Activated naive CD4-positive, alpha-beta T cell treated with anti-CD3 and anti-CD28 coated beads for 36 hours (primary cell): ENCODE data around the gene PPTC7. TPM values are rescaled to one million over a fixed set of nuclear protein-coding genes. Genes with fewer than 3 reads are reported as not detected.
"Not testable (repeated sequence)": the region's sequence is repeated elsewhere in the genome, so short reads cannot be mapped to it uniquely, and the experiment has no call there.

Source experiments
- CTCF ChIA-PET: fragments of 350-600 bp; sonication (Branson Sonifier 250); formaldehyde crosslinking; loops from one replicate; lab custom pipeline; 2021; ENCODE audit warnings: antibody characterized with exemption; lab: Charles Lee
- DNase-seq: peaks from one replicate; pipeline ENCODE4 v3.0.0-alpha.2; 2020
- H3K27ac Mint-ChIP-seq: one replicate; pipeline ENCODE4 v1.8.0; 2021; ENCODE audit warnings: mild to moderate bottlenecking, mixed read lengths
- H3K27me3 Mint-ChIP-seq: one replicate; pipeline ENCODE4 v1.8.0; 2021; ENCODE audit warnings: low read depth, mixed read lengths
- H3K36me3 Mint-ChIP-seq: one replicate; pipeline ENCODE4 v1.8.0; 2021; ENCODE audit warnings: low read depth, mixed read lengths
- H3K4me1 Mint-ChIP-seq: one replicate; pipeline ENCODE4 v1.8.0; 2021; ENCODE audit warnings: low read depth, mixed read lengths
- H3K4me3 Mint-ChIP-seq: one replicate; pipeline ENCODE4 v1.8.0; 2021; ENCODE audit warnings: mild to moderate bottlenecking, moderate library complexity, mixed read lengths
- H3K9me3 Mint-ChIP-seq: one replicate; pipeline ENCODE4 v1.8.0; 2021; ENCODE audit warnings: mixed read lengths
- intact Hi-C: fragments of 100-400 bp; cut with micrococcal nuclease; formaldehyde crosslinking; loops from one replicate; pipeline ENCODE4 v1.15.1; 2023
- total RNA-seq, 2 experiments: library from RNA; stranded (reverse); gene quantifications; one replicate each; pipeline ENCODE4 v1.2.3, GENCODE V29; 2021

Gene PPTC7
- total RNA-seq, 2 experiments from 2014 or later: 41.1 to 43.2 TPM

GRCh38 chr12:110582276-110583136, 612 bp downstream of the PPTC7 start:
- CTCF ChIA-PET: interaction anchor here (1.6 kb wide), 1 partner anchor 12 kb away, joined by 6 read pairs; no protein-coding TSS in a partner anchor

DNA sequence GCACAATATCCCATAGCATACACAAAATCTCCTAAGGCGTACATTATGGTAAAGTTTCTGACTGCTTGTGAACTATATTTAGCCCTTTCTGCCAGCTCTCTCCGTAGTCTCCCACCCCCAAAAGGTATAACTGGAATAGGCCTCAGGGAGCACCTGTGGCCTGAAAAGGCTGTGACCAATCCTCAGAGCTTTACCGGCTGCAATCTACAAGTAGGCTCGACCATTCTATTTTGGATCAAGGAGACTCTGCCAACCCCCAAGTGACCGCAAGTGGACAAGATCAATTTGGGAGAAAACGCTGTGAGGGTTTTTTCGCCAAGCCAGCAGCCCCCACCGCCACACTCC, 1.2 kb downstream of the PPTC7 start:
- intact Hi-C loops: loop anchor here (5.0 to 10.0 kb wide), 3 partner anchors 300 to 1950 kb away; partner anchors contain the start of genes ATP2A2 and SELPLG
- peaks cover 18% of the 10 kb centered on the region for H3K36me3 Mint-ChIP-seq
- no peaks in the 10 kb centered on the region for H3K9me3 Mint-ChIP-seq
- peak overlapping the region; percentile 98 for H3K27ac Mint-ChIP-seq
- DNase-seq: no peak
- H3K4me3 Mint-ChIP-seq: peak overlapping the region; percentile 90
- no peaks in the 10 kb centered on the region for H3K27me3 Mint-ChIP-seq
- CTCF ChIA-PET: interaction anchor here (1.6 to 1.9 kb wide), 3 partner anchors 13 to 19 kb away, joined by 6 to 7 read pairs (median 6); no protein-coding TSS in a partner anchor
- peaks cover 70% of the 10 kb centered on the region for H3K4me1 Mint-ChIP-seq

More at GRCh38 chr12:110582276-110583136, 612 bp downstream of the PPTC7 start:
- Mint-ChIP-seq H3K9me3 (no peaks in the 10 kb centered on the region), H3K4me1 (peaks cover 66% of the 10 kb centered on the region), H3K27me3 (no peaks in the 10 kb centered on the region), H3K27ac (peak overlapping the region; percentile 98), H3K36me3 (peaks cover 18% of the 10 kb centered on the region), H3K4me3 (peak overlapping the region; percentile 90)
- intact Hi-C loops: loop anchor here (1.0 to 10.0 kb wide), 7 partner anchors 20 to 1950 kb away; partner anchors contain the start of genes ATP2A2, FAM216A, GPN3 and RAD9B
- peak; percentile 88 for DNase-seq

DNA sequence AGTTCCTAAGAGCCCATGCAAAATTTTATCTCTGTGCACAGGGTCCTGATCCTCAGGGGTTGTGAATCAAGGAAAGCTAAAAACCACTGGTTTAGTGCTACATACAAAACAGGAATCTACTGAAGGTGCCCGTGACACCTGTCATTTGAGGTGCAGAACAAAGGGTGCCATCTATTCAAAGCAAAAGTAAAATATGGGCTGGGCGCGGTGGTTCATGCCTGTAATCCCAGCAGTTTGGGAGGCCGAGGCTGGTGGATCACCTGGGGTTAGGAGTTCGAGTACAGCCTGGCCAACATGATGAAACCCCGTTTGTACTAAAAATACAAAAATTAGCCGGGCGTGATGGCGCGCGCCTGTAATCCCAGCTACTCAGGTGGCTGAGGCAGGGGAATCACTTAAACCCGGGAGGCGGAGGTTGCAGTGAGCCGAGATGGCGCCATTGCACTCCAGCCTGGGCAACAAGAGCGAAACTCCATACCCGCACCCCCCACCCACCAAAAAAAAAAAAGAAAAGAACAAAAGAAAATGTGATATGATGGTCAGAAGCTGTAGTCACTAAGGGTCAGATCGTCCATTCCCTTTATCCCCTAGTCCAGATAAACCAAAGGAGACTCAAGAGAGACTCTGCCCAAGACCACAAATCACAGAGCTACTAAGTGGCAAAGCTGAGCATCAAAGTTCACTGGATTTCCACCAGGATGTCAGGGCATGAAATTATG, 3.4 kb downstream of the PPTC7 start:
- intact Hi-C loops: loop anchor here (2.0 to 10.0 kb wide), 8 partner anchors 161 to 1947 kb away; partner anchors contain the start of genes ATP2A2, SELPLG and SH2B3
- H3K4me3 Mint-ChIP-seq: peak overlapping the region; percentile 90
- DNase-seq: peak; percentile 59
- peak overlapping the region; percentile 98 for H3K27ac Mint-ChIP-seq
- H3K27me3 Mint-ChIP-seq: no peaks in the 10 kb centered on the region
- peaks cover 19% of the 10 kb centered on the region for H3K36me3 Mint-ChIP-seq
- peaks cover 77% of the 10 kb centered on the region for H3K4me1 Mint-ChIP-seq
- CTCF ChIA-PET: interaction anchor here (0.6 to 2.6 kb wide), 8 partner anchors 16 to 67 kb away, joined by 3 to 12 read pairs (median 5); no protein-coding TSS in a partner anchor
- H3K9me3 Mint-ChIP-seq: no peaks in the 10 kb centered on the region

GRCh38 chr12:110578694-110579534, 4.2 kb downstream of the PPTC7 start:
- peak overlapping the region; percentile 98 for H3K27ac Mint-ChIP-seq
- H3K4me3 Mint-ChIP-seq: peak overlapping the region; percentile 90
- intact Hi-C loops: loop anchor here (1.0 to 5.0 kb wide), 12 partner anchors 12 to 853 kb away; partner anchors contain the start of genes FAM216A, GPN3, RAD9B and SH2B3
- DNase-seq: no peak
- peaks cover 19% of the 10 kb centered on the region for H3K36me3 Mint-ChIP-seq
- peaks cover 76% of the 10 kb centered on the region for H3K4me1 Mint-ChIP-seq
- CTCF ChIA-PET: interaction anchor here (0.6 to 2.6 kb wide), 4 partner anchors 23 to 66 kb away, joined by 3 to 12 read pairs (median 8); no protein-coding TSS in a partner anchor
- H3K9me3 Mint-ChIP-seq: no peaks in the 10 kb centered on the region
- H3K27me3 Mint-ChIP-seq: no peaks in the 10 kb centered on the region

DNA sequence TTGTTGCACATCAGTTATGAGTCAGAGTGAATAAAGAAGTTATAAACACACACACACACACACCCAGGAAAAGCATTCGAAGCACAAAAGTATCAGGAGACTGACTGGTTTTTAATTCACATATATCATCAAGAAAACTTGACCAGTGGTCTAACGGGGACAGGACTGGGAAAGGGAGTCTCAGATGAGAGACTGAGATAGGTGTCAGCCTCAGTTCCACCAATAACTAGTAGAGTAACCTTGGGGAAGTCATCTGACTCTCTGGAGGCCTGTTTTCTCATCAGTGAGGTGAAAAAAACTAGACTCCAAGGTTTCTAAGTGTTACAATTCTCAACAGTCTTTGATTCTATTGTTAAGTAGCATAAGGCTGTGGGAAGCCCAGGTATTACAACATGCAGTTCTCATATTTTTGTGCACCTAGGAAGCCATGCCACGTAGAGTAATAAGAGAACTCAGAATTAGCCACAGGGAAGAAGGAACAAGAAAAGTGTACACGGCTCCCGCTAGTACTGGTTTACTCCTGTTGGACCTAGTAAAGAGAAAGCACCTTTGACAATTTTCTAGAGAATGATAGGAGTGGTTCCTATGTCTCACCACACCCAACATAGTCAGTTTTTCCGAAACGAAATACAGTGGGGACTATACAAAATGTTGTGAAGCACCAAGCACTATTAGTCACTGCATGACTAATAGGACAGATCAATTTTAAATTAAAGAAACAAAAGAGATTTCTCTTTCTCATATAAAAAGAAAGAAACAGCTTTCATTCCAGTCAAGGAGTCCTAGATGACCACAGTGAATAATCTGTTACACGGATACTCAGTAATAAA, 5.0 kb downstream of the PPTC7 start:
- DNase-seq: peak; percentile 72
- Mint-ChIP-seq H3K27ac (peak overlapping the region; percentile 98), H3K27me3 (no peaks in the 10 kb centered on the region), H3K4me3 (peak overlapping the region; percentile 90), H3K36me3 (peaks cover 23% of the 10 kb centered on the region), H3K4me1 (peaks cover 74% of the 10 kb centered on the region), H3K9me3 (no peaks in the 10 kb centered on the region)
- intact Hi-C loops: loop anchor here (1.0 to 5.0 kb wide), 14 partner anchors 7 to 854 kb away; partner anchors contain the start of genes FAM216A, GIT2, GPN3 and RAD9B
- CTCF ChIA-PET: interaction anchor here (0.6 to 2.6 kb wide), 3 partner anchors 24 to 65 kb away, joined by 3 to 12 read pairs (median 12); no protein-coding TSS in a partner anchor

GRCh38 chr12:110576504-110576903, 6.6 kb downstream of the PPTC7 start:
- Mint-ChIP-seq H3K27ac (peak overlapping the region; percentile 98), H3K27me3 (no peaks in the 10 kb centered on the region), H3K4me1 (peaks cover 84% of the 10 kb centered on the region), H3K9me3 (peaks cover 8% of the 10 kb centered on the region), H3K4me3 (peak overlapping the region; percentile 16), H3K36me3 (peaks cover 25% of the 10 kb centered on the region)
- intact Hi-C loops: loop anchor here (5.0 kb wide), 2 partner anchors 831 to 856 kb away; partner anchors contain the start of gene SH2B3
- CTCF ChIA-PET: interaction anchor here (1.1 to 2.9 kb wide), 2 partner anchors 24 to 25 kb away, joined by 3 to 20 read pairs; no protein-coding TSS in a partner anchor
- no peak for DNase-seq

DNA sequence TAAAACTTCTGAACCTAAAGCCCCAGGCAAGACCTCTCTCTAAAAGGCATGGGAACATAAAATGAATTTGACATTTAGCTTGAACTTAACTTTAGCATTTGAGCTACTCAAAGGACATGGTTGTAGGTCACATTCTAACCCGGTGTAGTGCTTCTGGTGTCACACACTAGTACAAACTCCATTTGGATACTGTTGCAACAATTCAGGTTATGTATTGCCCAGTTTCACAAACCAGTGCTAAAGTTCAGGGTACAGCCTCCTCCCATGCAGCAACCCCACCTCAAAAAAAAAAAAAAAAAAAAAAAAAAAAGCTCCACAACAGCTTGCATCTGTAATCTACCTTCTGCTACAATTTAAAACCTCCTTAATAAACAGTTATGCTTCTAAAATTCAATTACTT, 7.8 kb downstream of the PPTC7 start:
- peaks cover 72% of the 10 kb centered on the region for H3K4me1 Mint-ChIP-seq
- peak overlapping the region; percentile 56 for H3K27ac Mint-ChIP-seq
- H3K4me3 Mint-ChIP-seq: no peak overlapping the region
- H3K27me3 Mint-ChIP-seq: no peaks in the 10 kb centered on the region
- DNase-seq: no peak
- peaks cover 24% of the 10 kb centered on the region for H3K36me3 Mint-ChIP-seq
- CTCF ChIA-PET: interaction anchor here (0.7 to 2.9 kb wide), 5 partner anchors 11 to 126 kb away, joined by 3 to 20 read pairs (median 3); no protein-coding TSS in a partner anchor
- H3K9me3 Mint-ChIP-seq: peaks cover 13% of the 10 kb centered on the region
- intact Hi-C loops: loop anchor here (5.0 kb wide), 2 partner anchors 832 to 857 kb away; partner anchors contain the start of gene SH2B3

GRCh38 chr12:110574717-110575230, 8.3 kb downstream of the PPTC7 start:
- H3K27ac Mint-ChIP-seq: peak overlapping the region; percentile 41
- intact Hi-C loops: loop anchor here (5.0 kb wide), 2 partner anchors 833 to 858 kb away; partner anchors contain the start of gene SH2B3
- not testable (repeated sequence) for H3K4me3 Mint-ChIP-seq, DNase-seq, H3K27me3 Mint-ChIP-seq
- CTCF ChIA-PET: interaction anchor here (0.7 to 2.9 kb wide), 5 partner anchors 9 to 125 kb away, joined by 3 to 20 read pairs (median 3); no protein-coding TSS in a partner anchor
- H3K9me3 Mint-ChIP-seq: peaks cover 14% of the 10 kb centered on the region
- H3K36me3 Mint-ChIP-seq: peaks cover 25% of the 10 kb centered on the region
- H3K4me1 Mint-ChIP-seq: peaks cover 68% of the 10 kb centered on the region

DNA sequence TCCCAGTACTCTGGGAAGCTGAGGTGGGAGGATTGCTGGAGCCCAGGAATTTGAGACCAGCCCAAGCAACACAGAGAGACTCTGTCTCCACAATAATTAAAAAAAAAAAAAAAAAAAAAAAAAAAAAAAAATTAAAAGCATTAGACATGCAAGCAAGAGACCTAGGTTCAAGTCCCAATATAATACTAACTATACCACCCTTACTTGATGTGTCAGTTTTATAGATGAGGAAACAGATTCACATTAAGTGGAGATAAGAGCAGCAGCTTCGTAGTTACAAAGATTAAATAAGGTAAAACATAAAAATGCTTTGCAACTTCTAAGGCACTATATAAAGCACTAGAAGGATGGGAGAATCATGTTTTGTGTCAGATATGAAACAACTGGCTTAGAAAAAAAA, 9.1 kb downstream of the PPTC7 start:
- H3K27ac Mint-ChIP-seq: no peak overlapping the region
- no peaks in the 10 kb centered on the region for H3K27me3 Mint-ChIP-seq
- intact Hi-C loops: no loop called here
- peaks cover 23% of the 10 kb centered on the region for H3K36me3 Mint-ChIP-seq
- DNase-seq: no peak
- no peak overlapping the region for H3K4me3 Mint-ChIP-seq
- peaks cover 66% of the 10 kb centered on the region for H3K4me1 Mint-ChIP-seq
- CTCF ChIA-PET: interaction anchor here (0.6 to 2.9 kb wide), 4 partner anchors 10 to 143 kb away, joined by 3 to 20 read pairs (median 5); no protein-coding TSS in a partner anchor
- peaks cover 19% of the 10 kb centered on the region for H3K9me3 Mint-ChIP-seq

- Mint-ChIP-seq H3K36me3 (peaks cover 21% of the 10 kb centered on the region), H3K4me1 (peaks cover 64% of the 10 kb centered on the region), H3K9me3 (peaks cover 19% of the 10 kb centered on the region)
- H3K27me3 Mint-ChIP-seq, DNase-seq, H3K27ac Mint-ChIP-seq, H3K4me3 Mint-ChIP-seq, intact Hi-C loops, CTCF ChIA-PET: not testable (repeated sequence)
These were observed 12.3 kb downstream of the PPTC7 start for GRCh38 chr12:110570798-110571197.
